Breast epithelium (tissue), 4 donors: ENCODE results near the gene PPM1H. TPM values are rescaled to one million over a fixed set of nuclear protein-coding genes. Genes with fewer than 3 reads are reported as not detected.

Source experiments
- DNase-seq, 2 donors: peaks; one replicate each; pipeline ENCODE4 v3.0.0-alpha.2; 2019; ENCODE audit warnings: low spot score in 2 of 2
- H3K27ac ChIP-seq, 2 donors: fragments of 200-600 bp; sonication (generic) in 1 of 2; one replicate each; pipeline ENCODE4 v1.5.1; 2016 to 2019; ENCODE audit warnings: mild to moderate bottlenecking in 1 of 2
- H3K27me3 ChIP-seq, 2 donors: fragments of 200-600 bp; sonication (generic) in 1 of 2; one replicate each; pipeline versions ENCODE4 v1.5.1 to v1.6.0; 2017 to 2019; ENCODE audit warnings: control low read depth in 1 of 2, mild to moderate bottlenecking in 1 of 2
- H3K36me3 ChIP-seq: fragments of 200-600 bp; one replicate; pipeline ENCODE4 v1.5.1; 2019
- H3K4me1 ChIP-seq, 2 donors: fragments of 200-600 bp; sonication (generic); one replicate each; pipeline ENCODE4 v1.5.1; 2016 to 2019; ENCODE audit warnings: control low read depth in 1 of 2
- H3K4me3 ChIP-seq, 3 donors: fragments of 200-600 bp; sonication (generic); 1 replicate in 2 of 3; 2 replicates in 1 of 3; pipeline ENCODE4 v1.5.1; 2016 to 2019; ENCODE audit warnings: mild to moderate bottlenecking in 3 of 3, moderate library complexity in 2 of 3
- H3K9me3 ChIP-seq, 2 donors: fragments of 200-600 bp; sonication (generic) in 1 of 2; one replicate each; pipeline ENCODE4 v1.5.1; 2016 to 2019; ENCODE audit warnings: control low read depth in 1 of 2
- CTCF ChIP-seq, 3 donors: fragments of 450-650 bp; IDR thresholded peaks; one replicate each; pipeline ENCODE4 v1.5.1; 2016 to 2017; ENCODE audit warnings: antibody characterized with exemption in 3 of 3, mild to moderate bottlenecking in 3 of 3, moderate library complexity in 3 of 3
- POLR2A ChIP-seq: fragments of 450-650 bp; IDR thresholded peaks from one replicate; pipeline ENCODE4 v1.6.1; 2016; ENCODE audit warnings: antibody characterized with exemption, mild to moderate bottlenecking, moderate library complexity
- POLR2AphosphoS5 ChIP-seq, 3 donors: sonication (generic); formaldehyde crosslinking; IDR thresholded peaks; one replicate each; pipeline ENCODE4 v1.6.1; 2017; ENCODE audit warnings: antibody characterized with exemption in 3 of 3
- intact Hi-C: fragments of 100-400 bp; cut with DNase I; formaldehyde crosslinking; loops from one replicate; pipeline ENCODE4 v1.15.1; 2023; ENCODE audit warnings: low total_unique reads
- total RNA-seq, 3 donors: library from RNA; depleted of rRNA; stranded (reverse); fragments of >200 nt; gene quantifications; one replicate each; pipeline ENCODE4 v1.1.0, GENCODE V29; 2016

The PPM1H gene
- total RNA-seq, 3 donors from 2014 or later = 2.2 to 15.4 (median 13.5) TPM

- Histone ChIP-seq H3K4me3 (no peak overlapping the region), H3K27me3 (no peaks in the 10 kb centered on the region), H3K9me3 (no peaks in the 10 kb centered on the region), H3K36me3 (no peaks in the 10 kb centered on the region), H3K27ac (no peak overlapping the region), H3K4me1 (peaks cover 0 to 6% of the 10 kb centered on the region in 2 donors)
- no peak for TF ChIP-seq CTCF (IDR thresholded peaks at IDR 0.05)
- TF ChIP-seq POLR2AphosphoS5 (IDR thresholded peaks at IDR 0.05) = no peak
- TF ChIP-seq POLR2A = no peak
- DNase-seq = no peak
- intact Hi-C loops = no loop called here
Measured at GRCh38 chr12:62709311-62709710, 225.6 kb downstream of the PPM1H start.

- no peak for DNase-seq
- no peaks in the 10 kb centered on the region for H3K9me3 ChIP-seq
- peaks cover 8 to 12% of the 10 kb centered on the region in 2 donors for H3K4me1 ChIP-seq
- H3K27ac ChIP-seq = no peak overlapping the region
- no peak overlapping the region for H3K4me3 ChIP-seq
- intact Hi-C loops = no loop called here
- TF ChIP-seq CTCF (IDR thresholded peaks at IDR 0.05) = no peak
- TF ChIP-seq POLR2AphosphoS5 (IDR thresholded peaks at IDR 0.05) = no peak
- no peak for TF ChIP-seq POLR2A
- no peaks in the 10 kb centered on the region for H3K36me3 ChIP-seq
- H3K27me3 ChIP-seq = no peaks in the 10 kb centered on the region
Measured at GRCh38 chr12:62707939-62708338, 227.0 kb downstream of the PPM1H start.

GRCh38 chr12:62705846-62706245 lies 229.1 kb downstream of the PPM1H start:
- H3K4me3 ChIP-seq = no peak overlapping the region
- H3K27ac ChIP-seq = no peak overlapping the region
- DNase-seq = no peak
- no peaks in the 10 kb centered on the region for H3K9me3 ChIP-seq
- no peaks in the 10 kb centered on the region for H3K27me3 ChIP-seq
- peaks cover 7 to 14% of the 10 kb centered on the region in 2 donors for H3K4me1 ChIP-seq
- TF ChIP-seq POLR2AphosphoS5 (IDR thresholded peaks at IDR 0.05) (no peak), POLR2A (no peak), CTCF (IDR thresholded peaks at IDR 0.05) (no peak)
- no peaks in the 10 kb centered on the region for H3K36me3 ChIP-seq
- intact Hi-C loops = no loop called here

- H3K27me3 ChIP-seq = no peaks in the 10 kb centered on the region
- TF ChIP-seq POLR2AphosphoS5 (IDR thresholded peaks at IDR 0.05) (no peak), CTCF (IDR thresholded peaks at IDR 0.05) (no peak), POLR2A (no peak)
- DNase-seq = no peak
- H3K9me3 ChIP-seq = no peaks in the 10 kb centered on the region
- intact Hi-C loops = no loop called here
- peaks cover 7 to 14% of the 10 kb centered on the region in 2 donors for H3K4me1 ChIP-seq
- H3K27ac ChIP-seq = peak overlapping the region; percentile 86 to 87
- H3K36me3 ChIP-seq = no peaks in the 10 kb centered on the region
- no peak overlapping the region for H3K4me3 ChIP-seq
Measured at GRCh38 chr12:62703011-62703380, 232.0 kb downstream of the PPM1H start.

GRCh38 chr12:62701492-62701891 lies 233.5 kb downstream of the PPM1H start:
- DNase-seq = no peak
- Histone ChIP-seq H3K27me3 (no peaks in the 10 kb centered on the region), H3K4me1 (peaks cover 7 to 14% of the 10 kb centered on the region in 2 donors), H3K36me3 (no peaks in the 10 kb centered on the region), H3K4me3 (no peak overlapping the region), H3K9me3 (no peaks in the 10 kb centered on the region), H3K27ac (peak overlapping the region; percentile 86 to 87)
- TF ChIP-seq CTCF (IDR thresholded peaks at IDR 0.05) (no peak), POLR2AphosphoS5 (IDR thresholded peaks at IDR 0.05) (no peak), POLR2A (no peak)
- intact Hi-C loops = no loop called here
